Measurements from ENCODE around the gene CRK.

- TF ChIP-seq, protein P1, sequence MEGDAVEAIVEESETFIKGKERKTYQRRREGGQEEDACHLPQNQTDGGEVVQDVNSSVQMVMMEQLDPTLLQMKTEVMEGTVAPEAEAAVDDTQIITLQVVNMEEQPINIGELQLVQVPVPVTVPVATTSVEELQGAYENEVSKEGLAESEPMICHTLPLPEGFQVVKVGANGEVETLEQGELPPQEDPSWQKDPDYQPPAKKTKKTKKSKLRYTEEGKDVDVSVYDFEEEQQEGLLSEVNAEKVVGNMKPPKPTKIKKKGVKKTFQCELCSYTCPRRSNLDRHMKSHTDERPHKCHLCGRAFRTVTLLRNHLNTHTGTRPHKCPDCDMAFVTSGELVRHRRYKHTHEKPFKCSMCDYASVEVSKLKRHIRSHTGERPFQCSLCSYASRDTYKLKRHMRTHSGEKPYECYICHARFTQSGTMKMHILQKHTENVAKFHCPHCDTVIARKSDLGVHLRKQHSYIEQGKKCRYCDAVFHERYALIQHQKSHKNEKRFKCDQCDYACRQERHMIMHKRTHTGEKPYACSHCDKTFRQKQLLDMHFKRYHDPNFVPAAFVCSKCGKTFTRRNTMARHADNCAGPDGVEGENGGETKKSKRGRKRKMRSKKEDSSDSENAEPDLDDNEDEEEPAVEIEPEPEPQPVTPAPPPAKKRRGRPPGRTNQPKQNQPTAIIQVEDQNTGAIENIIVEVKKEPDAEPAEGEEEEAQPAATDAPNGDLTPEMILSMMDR (IDR thresholded peaks at IDR 0.05): no peak
- no peak for TF ChIP-seq POLR2A (IDR thresholded peaks at IDR 0.05)
Observed at GRCh38 chr17:1449412-1449967, 6.5 kb downstream of the CRK start.
